SK-N-SH (cell line): ENCODE data around the gene PRKACB.

ENCODE experiments used
- EP300 ChIP-seq, 2 experiments: IDR thresholded peaks; 2 replicates each; pipeline versions ENCODE4 v1.4.0 to v1.6.1; 2012; ENCODE audit warnings: borderline replicate concordance in 1 of 2, low read depth in 1 of 2, low read length in 1 of 2
- EZH2phosphoT487 ChIP-seq: fragments of 200-600 bp; sonication (generic); IDR thresholded peaks from 2 replicates; pipeline ENCODE4 v1.6.1; 2017; ENCODE audit warnings: low read depth, mixed run types, mild to moderate bottlenecking, antibody characterized with exemption, moderate library complexity, borderline replicate concordance
- MEF2A ChIP-seq: IDR thresholded peaks from 2 replicates; pipeline ENCODE4 v1.4.0; 2012; ENCODE audit warnings: low read depth, borderline replicate concordance
- MXI1 ChIP-seq: IDR thresholded peaks from 2 replicates; pipeline ENCODE4 v1.6.1; 2012; ENCODE audit warnings: mild to moderate bottlenecking, low read depth, low read length, improper control_type of control experiment
- POLR2AphosphoS5 ChIP-seq: IDR thresholded peaks from 2 replicates; pipeline ENCODE4 v1.6.1; 2012; ENCODE audit warnings: low read depth, low read length
- RAD21 ChIP-seq: IDR thresholded peaks from 2 replicates; pipeline ENCODE4 v1.6.1; 2012; ENCODE audit warnings: mild to moderate bottlenecking, low read length
- TAF1 ChIP-seq: IDR thresholded peaks from 2 replicates; pipeline ENCODE4 v1.6.1; 2012; ENCODE audit warnings: low read depth, mild to moderate bottlenecking, low read length, moderate library complexity, borderline replicate concordance
- TF ChIP-seq, protein P1 (sequence below): fragments of 200-600 bp; sonication (generic); IDR thresholded peaks from 2 replicates; pipeline ENCODE4 v1.6.1; 2017; ENCODE audit warnings: antibody characterized with exemption, mild to moderate bottlenecking, moderate library complexity
- TF ChIP-seq, protein P2 (sequence below): IDR thresholded peaks from 2 replicates; pipeline ENCODE4 v1.6.1; 2012; ENCODE audit warnings: mild to moderate bottlenecking, low read depth, low read length, moderate library complexity
- TF ChIP-seq, protein P3 (sequence below): IDR thresholded peaks from 2 replicates; pipeline ENCODE4; 2012
- TF ChIP-seq, protein P4 (sequence below): IDR thresholded peaks from 2 replicates; pipeline ENCODE4 v1.4.0; 2012; ENCODE audit warnings: low read depth, borderline replicate concordance
- TF ChIP-seq, protein P5 (sequence below): fragments of 150-350 bp; IDR thresholded peaks from 2 replicates; pipeline ENCODE4 v1.6.1; 2017; ENCODE audit warnings: antibody characterized with exemption, low read length, low read depth, borderline replicate concordance

DNA sequence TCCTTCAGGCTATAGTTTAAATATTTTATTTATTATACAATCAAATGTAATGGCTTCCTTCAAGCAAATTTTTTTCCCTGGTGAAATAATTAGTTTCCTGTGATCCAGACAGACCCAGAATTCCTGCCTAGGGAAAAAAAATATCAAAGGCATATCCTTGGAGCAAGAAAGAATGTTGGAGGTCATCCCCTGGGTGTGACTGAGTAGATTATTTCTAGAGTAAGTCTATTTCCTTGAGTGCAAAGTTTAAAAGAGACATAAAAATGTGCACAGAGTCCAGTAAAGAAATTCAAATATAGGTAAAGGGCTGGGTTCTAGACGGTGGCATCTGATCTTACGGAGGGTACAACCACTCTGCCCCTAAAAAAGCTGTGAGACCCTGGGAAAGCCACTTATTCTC, 125.2 kb downstream of the PRKACB start:
- TF ChIP-seq, protein P1, sequence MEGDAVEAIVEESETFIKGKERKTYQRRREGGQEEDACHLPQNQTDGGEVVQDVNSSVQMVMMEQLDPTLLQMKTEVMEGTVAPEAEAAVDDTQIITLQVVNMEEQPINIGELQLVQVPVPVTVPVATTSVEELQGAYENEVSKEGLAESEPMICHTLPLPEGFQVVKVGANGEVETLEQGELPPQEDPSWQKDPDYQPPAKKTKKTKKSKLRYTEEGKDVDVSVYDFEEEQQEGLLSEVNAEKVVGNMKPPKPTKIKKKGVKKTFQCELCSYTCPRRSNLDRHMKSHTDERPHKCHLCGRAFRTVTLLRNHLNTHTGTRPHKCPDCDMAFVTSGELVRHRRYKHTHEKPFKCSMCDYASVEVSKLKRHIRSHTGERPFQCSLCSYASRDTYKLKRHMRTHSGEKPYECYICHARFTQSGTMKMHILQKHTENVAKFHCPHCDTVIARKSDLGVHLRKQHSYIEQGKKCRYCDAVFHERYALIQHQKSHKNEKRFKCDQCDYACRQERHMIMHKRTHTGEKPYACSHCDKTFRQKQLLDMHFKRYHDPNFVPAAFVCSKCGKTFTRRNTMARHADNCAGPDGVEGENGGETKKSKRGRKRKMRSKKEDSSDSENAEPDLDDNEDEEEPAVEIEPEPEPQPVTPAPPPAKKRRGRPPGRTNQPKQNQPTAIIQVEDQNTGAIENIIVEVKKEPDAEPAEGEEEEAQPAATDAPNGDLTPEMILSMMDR = no peak
- TF ChIP-seq RAD21 = no peak
- TF ChIP-seq, protein P2, sequence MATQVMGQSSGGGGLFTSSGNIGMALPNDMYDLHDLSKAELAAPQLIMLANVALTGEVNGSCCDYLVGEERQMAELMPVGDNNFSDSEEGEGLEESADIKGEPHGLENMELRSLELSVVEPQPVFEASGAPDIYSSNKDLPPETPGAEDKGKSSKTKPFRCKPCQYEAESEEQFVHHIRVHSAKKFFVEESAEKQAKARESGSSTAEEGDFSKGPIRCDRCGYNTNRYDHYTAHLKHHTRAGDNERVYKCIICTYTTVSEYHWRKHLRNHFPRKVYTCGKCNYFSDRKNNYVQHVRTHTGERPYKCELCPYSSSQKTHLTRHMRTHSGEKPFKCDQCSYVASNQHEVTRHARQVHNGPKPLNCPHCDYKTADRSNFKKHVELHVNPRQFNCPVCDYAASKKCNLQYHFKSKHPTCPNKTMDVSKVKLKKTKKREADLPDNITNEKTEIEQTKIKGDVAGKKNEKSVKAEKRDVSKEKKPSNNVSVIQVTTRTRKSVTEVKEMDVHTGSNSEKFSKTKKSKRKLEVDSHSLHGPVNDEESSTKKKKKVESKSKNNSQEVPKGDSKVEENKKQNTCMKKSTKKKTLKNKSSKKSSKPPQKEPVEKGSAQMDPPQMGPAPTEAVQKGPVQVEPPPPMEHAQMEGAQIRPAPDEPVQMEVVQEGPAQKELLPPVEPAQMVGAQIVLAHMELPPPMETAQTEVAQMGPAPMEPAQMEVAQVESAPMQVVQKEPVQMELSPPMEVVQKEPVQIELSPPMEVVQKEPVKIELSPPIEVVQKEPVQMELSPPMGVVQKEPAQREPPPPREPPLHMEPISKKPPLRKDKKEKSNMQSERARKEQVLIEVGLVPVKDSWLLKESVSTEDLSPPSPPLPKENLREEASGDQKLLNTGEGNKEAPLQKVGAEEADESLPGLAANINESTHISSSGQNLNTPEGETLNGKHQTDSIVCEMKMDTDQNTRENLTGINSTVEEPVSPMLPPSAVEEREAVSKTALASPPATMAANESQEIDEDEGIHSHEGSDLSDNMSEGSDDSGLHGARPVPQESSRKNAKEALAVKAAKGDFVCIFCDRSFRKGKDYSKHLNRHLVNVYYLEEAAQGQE = no peak
- no peak for TF ChIP-seq EZH2phosphoT487
- TF ChIP-seq POLR2AphosphoS5 = no peak
- TF ChIP-seq, protein P3, sequence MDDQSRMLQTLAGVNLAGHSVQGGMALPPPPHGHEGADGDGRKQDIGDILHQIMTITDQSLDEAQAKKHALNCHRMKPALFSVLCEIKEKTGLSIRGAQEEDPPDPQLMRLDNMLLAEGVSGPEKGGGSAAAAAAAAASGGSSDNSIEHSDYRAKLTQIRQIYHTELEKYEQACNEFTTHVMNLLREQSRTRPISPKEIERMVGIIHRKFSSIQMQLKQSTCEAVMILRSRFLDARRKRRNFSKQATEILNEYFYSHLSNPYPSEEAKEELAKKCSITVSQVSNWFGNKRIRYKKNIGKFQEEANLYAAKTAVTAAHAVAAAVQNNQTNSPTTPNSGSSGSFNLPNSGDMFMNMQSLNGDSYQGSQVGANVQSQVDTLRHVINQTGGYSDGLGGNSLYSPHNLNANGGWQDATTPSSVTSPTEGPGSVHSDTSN = no peak
- TF ChIP-seq TAF1 = no peak
- no peak for TF ChIP-seq MEF2A
- TF ChIP-seq EP300 (IDR thresholded peaks at IDR 0.05; ENCODE audit: borderline replicate concordance in 1 of 2, low read depth in 1 of 2, low read length in 1 of 2) = no peak
- TF ChIP-seq, protein P4, sequence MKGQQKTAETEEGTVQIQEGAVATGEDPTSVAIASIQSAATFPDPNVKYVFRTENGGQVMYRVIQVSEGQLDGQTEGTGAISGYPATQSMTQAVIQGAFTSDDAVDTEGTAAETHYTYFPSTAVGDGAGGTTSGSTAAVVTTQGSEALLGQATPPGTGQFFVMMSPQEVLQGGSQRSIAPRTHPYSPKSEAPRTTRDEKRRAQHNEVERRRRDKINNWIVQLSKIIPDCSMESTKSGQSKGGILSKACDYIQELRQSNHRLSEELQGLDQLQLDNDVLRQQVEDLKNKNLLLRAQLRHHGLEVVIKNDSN = no peak
- TF ChIP-seq MXI1 = no peak
- TF ChIP-seq, protein P5, sequence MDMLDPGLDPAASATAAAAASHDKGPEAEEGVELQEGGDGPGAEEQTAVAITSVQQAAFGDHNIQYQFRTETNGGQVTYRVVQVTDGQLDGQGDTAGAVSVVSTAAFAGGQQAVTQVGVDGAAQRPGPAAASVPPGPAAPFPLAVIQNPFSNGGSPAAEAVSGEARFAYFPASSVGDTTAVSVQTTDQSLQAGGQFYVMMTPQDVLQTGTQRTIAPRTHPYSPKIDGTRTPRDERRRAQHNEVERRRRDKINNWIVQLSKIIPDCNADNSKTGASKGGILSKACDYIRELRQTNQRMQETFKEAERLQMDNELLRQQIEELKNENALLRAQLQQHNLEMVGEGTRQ = no peak
